ENCODE measurements around the gene MANEA. TPM values are rescaled to one million over a fixed set of nuclear protein-coding genes. Genes with fewer than 3 reads are reported as not detected.

Gene MANEA
- polyA plus RNA-seq, 1 experiment, result 3.8 TPM

GRCh38 chr6:95601133-95601532 is 23.8 kb downstream of the MANEA start:
- H3K36me3 ChIP-seq (ENCODE audit: control insufficient read depth, insufficient read depth, low read length), result no peaks in the 10 kb centered on the region; the same call in 1 of the 2 replicates
- POLR2A ChIA-PET, result no interaction called here
- TF ChIP-seq CTCF (IDR thresholded peaks at IDR 0.05; ENCODE audit: insufficient read depth, low read depth, low read length), result no peak
- H3K27me3 ChIP-seq (ENCODE audit: control insufficient read depth, insufficient read depth, low read length), result no peaks in the 10 kb centered on the region
- DNase-seq (ENCODE audit: low read depth), result no peak
- CTCF ChIA-PET, result no interaction called here
- no peak overlapping the region for H3K4me3 ChIP-seq (ENCODE audit: low read depth, low read length)

- no peak for DNase-seq (ENCODE audit: low read depth)
- POLR2A ChIA-PET, result no interaction called here
- H3K27me3 ChIP-seq (ENCODE audit: control insufficient read depth, insufficient read depth, low read length), result no peaks in the 10 kb centered on the region
- TF ChIP-seq CTCF (IDR thresholded peaks at IDR 0.05; ENCODE audit: insufficient read depth, low read depth, low read length), result no peak
- CTCF ChIA-PET, result interaction anchor here (0.6 kb wide), 1 partner anchor 95 kb away, joined by 3 read pairs; no protein-coding TSS in a partner anchor
- H3K36me3 ChIP-seq (ENCODE audit: control insufficient read depth, insufficient read depth, low read length), result no peaks in the 10 kb centered on the region
- H3K4me3 ChIP-seq (ENCODE audit: low read depth, low read length), result no peak overlapping the region
Observed at GRCh38 chr6:95614094-95614493, 36.8 kb downstream of the MANEA start.

GRCh38 chr6:95629551-95629950 is 52.2 kb downstream of the MANEA start:
- POLR2A ChIA-PET, result no interaction called here
- DNase-seq (ENCODE audit: low read depth), result no peak
- no peaks in the 10 kb centered on the region for H3K27me3 ChIP-seq (ENCODE audit: control insufficient read depth, insufficient read depth, low read length)

GRCh38 chr6:95636552-95637431 is 59.5 kb downstream of the MANEA start:
- ChIA-PET CTCF (no interaction called here), POLR2A (no interaction called here)
- no peaks in the 10 kb centered on the region for H3K36me3 ChIP-seq (ENCODE audit: control insufficient read depth, insufficient read depth, low read length)
- DNase-seq (ENCODE audit: low read depth), result no peak
- no peak for TF ChIP-seq CTCF (IDR thresholded peaks at IDR 0.05; ENCODE audit: insufficient read depth, low read depth, low read length)
- no peak overlapping the region for H3K4me3 ChIP-seq (ENCODE audit: low read depth, low read length)
- no peaks in the 10 kb centered on the region for H3K27me3 ChIP-seq (ENCODE audit: control insufficient read depth, insufficient read depth, low read length)

More at GRCh38 chr6:95629551-95629950, 52.2 kb downstream of the MANEA start:
- Histone ChIP-seq H3K4me3 (ENCODE audit: low read depth, low read length) (no peak overlapping the region), H3K36me3 (ENCODE audit: control insufficient read depth, insufficient read depth, low read length) (no peaks in the 10 kb centered on the region)
- CTCF ChIA-PET, result no interaction called here
- TF ChIP-seq CTCF (IDR thresholded peaks at IDR 0.05; ENCODE audit: insufficient read depth, low read depth, low read length), result no peak

GRCh38 chr6:95648636-95649035 is 71.3 kb downstream of the MANEA start:
- ChIA-PET POLR2A (no interaction called here), CTCF (no interaction called here)

More at GRCh38 chr6:95648636-95649035, 71.3 kb downstream of the MANEA start:
- no peak for DNase-seq (ENCODE audit: low read depth)
- Histone ChIP-seq H3K27me3 (ENCODE audit: control insufficient read depth, insufficient read depth, low read length) (no peaks in the 10 kb centered on the region), H3K36me3 (ENCODE audit: control insufficient read depth, insufficient read depth, low read length) (no peaks in the 10 kb centered on the region), H3K4me3 (ENCODE audit: low read depth, low read length) (no peak overlapping the region)
- TF ChIP-seq CTCF (IDR thresholded peaks at IDR 0.05; ENCODE audit: insufficient read depth, low read depth, low read length), result no peak
